HPDE6-E6E7 (cell line): Measurements from ENCODE around the gene RAB31.
A peak's percentile ranks its signal among the peaks of the same experiment; 100 is the strongest.

Experiments
- DNase-seq: peaks from one replicate; pipeline ENCODE4 v3.0.0; 2011; ENCODE audit warnings: missing footprints; ENCODE audit errors: extremely low spot score

Gene RAB31

GRCh38 chr18:9818423-9818734 is 110.3 kb downstream of the RAB31 start:
- DNase-seq: no peak

- DNase-seq: no peak
Measured at GRCh38 chr18:9820127-9820526, 112.0 kb downstream of the RAB31 start.

GRCh38 chr18:9820719-9821118 is 112.6 kb downstream of the RAB31 start:
- DNase-seq: no peak

GRCh38 chr18:9822587-9823185 is 114.6 kb downstream of the RAB31 start:
- no peak for DNase-seq

GRCh38 chr18:9823805-9824473 is 115.8 kb downstream of the RAB31 start:
- DNase-seq: no peak

GRCh38 chr18:9824474-9824832 is 116.4 kb downstream of the RAB31 start:
- no peak for DNase-seq

GRCh38 chr18:9824952-9825371 is 116.9 kb downstream of the RAB31 start:
- no peak for DNase-seq

GRCh38 chr18:9825571-9826073 is 117.5 kb downstream of the RAB31 start:
- DNase-seq: peak; percentile 64

GRCh38 chr18:9826685-9827084 is 118.6 kb downstream of the RAB31 start:
- DNase-seq: no peak

GRCh38 chr18:9827211-9827792 is 119.2 kb downstream of the RAB31 start:
- no peak for DNase-seq

- DNase-seq: peak; percentile 98
Measured at GRCh38 chr18:9827793-9828505, 119.8 kb downstream of the RAB31 start.

GRCh38 chr18:9828506-9829396 is 120.7 kb downstream of the RAB31 start:
- DNase-seq: no peak

GRCh38 chr18:9829397-9829712 is 121.3 kb downstream of the RAB31 start:
- no peak for DNase-seq

- no peak for DNase-seq
Measured at GRCh38 chr18:9831036-9831722, 123.1 kb downstream of the RAB31 start.

GRCh38 chr18:9831723-9832199 is 123.7 kb downstream of the RAB31 start:
- DNase-seq: no peak

GRCh38 chr18:9832871-9833270 is 124.8 kb downstream of the RAB31 start:
- DNase-seq: no peak

GRCh38 chr18:9834551-9834950 is 126.5 kb downstream of the RAB31 start:
- DNase-seq: no peak

GRCh38 chr18:9835113-9835755 is 127.1 kb downstream of the RAB31 start:
- no peak for DNase-seq

- DNase-seq: no peak
Measured at GRCh38 chr18:9835825-9836224, 127.7 kb downstream of the RAB31 start.

- DNase-seq: no peak
Measured at GRCh38 chr18:9838144-9838877, 130.2 kb downstream of the RAB31 start.
